Measurements from ENCODE around the gene SCGB3A1. TPM values are rescaled to one million over a fixed set of nuclear protein-coding genes. Genes with fewer than 3 reads are reported as not detected.

Gene SCGB3A1
- total and polyA plus RNA-seq, 2 of the 4 experiments (the other 2 are of a cell fraction) = not detected

- Histone ChIP-seq H2AK5ac (ENCODE audit: low read depth, low read length) (no peak overlapping the region), H3K4me2 (ENCODE audit: low read depth, low read length) (no peak overlapping the region), H3K9me3 (ENCODE audit: control insufficient read depth, insufficient read depth, low read length) (no peaks in the 10 kb centered on the region), H3K27ac (ENCODE audit: insufficient read depth, low read length) (no peak overlapping the region), H3K23ac (ENCODE audit: low read depth, low read length) (no peak overlapping the region), H3K36me3 (ENCODE audit: control insufficient read depth, insufficient read depth, low read length) (no peaks in the 10 kb centered on the region), H3K9ac (ENCODE audit: low read depth, low read length) (no peak overlapping the region), H2AK9ac (replicated peaks; ENCODE audit: low read depth, low read length, poor library complexity) (no peak overlapping the region), H3K4ac (ENCODE audit: low read depth, low read length) (no peak overlapping the region), H3K56ac (ENCODE audit: extremely low read depth, insufficient read depth, low read length) (no peak overlapping the region), H3K79me1 (ENCODE audit: low read depth in 1 of 2, low read length in 2 of 2) (no peaks in the 10 kb centered on the region), H4K8ac (ENCODE audit: low read depth in 2 of 2, low read length in 2 of 2) (no peak overlapping the region), H3K18ac (ENCODE audit: low read depth, low read length) (no peak overlapping the region), H3K4me3 (ENCODE audit: insufficient read depth, low read depth, low read length) (no peak overlapping the region), H4K91ac (ENCODE audit: insufficient read depth, low read depth, low read length) (no peak overlapping the region), H2BK15ac (ENCODE audit: low read depth, low read length) (no peak overlapping the region), H2BK20ac (ENCODE audit: low read depth, low read length) (no peak overlapping the region), H4K20me1 (ENCODE audit: insufficient read depth, low read length) (no peaks in the 10 kb centered on the region), H2BK120ac (ENCODE audit: low read depth, low read length) (no peak overlapping the region), H4K5ac (ENCODE audit: low read depth, low read length) (no peak overlapping the region), H3K4me1 (ENCODE audit: control insufficient read depth, insufficient read depth, low read length) (no peaks in the 10 kb centered on the region), H2AFZ (replicated peaks; ENCODE audit: low read length, poor library complexity) (no peak overlapping the region), H2BK5ac (ENCODE audit: low read depth, low read length, poor library complexity, severe bottlenecking) (no peak overlapping the region), H3K27me3 (ENCODE audit: control insufficient read depth, insufficient read depth, low read length) (peaks cover 11% of the 10 kb centered on the region), H3K14ac (replicated peaks; ENCODE audit: low read depth, low read length) (no peak overlapping the region), H3K9me1 (ENCODE audit: insufficient read depth, low read length) (no peaks in the 10 kb centered on the region)
- ChIA-PET POLR2A (ENCODE audit: unreplicated experiment) (no interaction called here), CTCF (no interaction called here)
- intact Hi-C loops (cut with micrococcal nuclease) = no loop called here
- TF ChIP-seq RAD21 (IDR thresholded peaks at IDR 0.05; ENCODE audit: low read length) (no peak), CEBPB (IDR thresholded peaks at IDR 0.05; ENCODE audit: low read depth, low read length) (no peak), USF2 (IDR thresholded peaks at IDR 0.05; ENCODE audit: low read depth, low read length) (no peak), POLR2A (IDR thresholded peaks at IDR 0.05; ENCODE audit: low read depth, low read length) (no peak), MAFK (IDR thresholded peaks at IDR 0.05; ENCODE audit: low read depth, low read length) (no peak), SMC3 (IDR thresholded peaks at IDR 0.05; ENCODE audit: low read depth, low read length) (no peak), NFE2L2 (IDR thresholded peaks at IDR 0.05; ENCODE audit: low read depth, low read length) (no peak), BHLHE40 (IDR thresholded peaks at IDR 0.05; ENCODE audit: low read depth, low read length) (no peak), MXI1 (IDR thresholded peaks at IDR 0.05; ENCODE audit: borderline replicate concordance, low read depth, low read length) (no peak), CTCF (conservative IDR thresholded peaks at IDR 0.05; ENCODE audit: low read depth, low read length) (no peak), RFX5 (IDR thresholded peaks at IDR 0.05; ENCODE audit: low read depth, low read length) (no peak), MAZ (IDR thresholded peaks at IDR 0.05; ENCODE audit: borderline replicate concordance, low read depth, low read length) (no peak), FOS (IDR thresholded peaks at IDR 0.05; ENCODE audit: low read depth, low read length) (no peak), RCOR1 (IDR thresholded peaks at IDR 0.05; ENCODE audit: insufficient replicate concordance, low read length) (no peak), CHD1 (IDR thresholded peaks at IDR 0.05; ENCODE audit: low read depth, low read length) (no peak), ELK1 (IDR thresholded peaks at IDR 0.05; ENCODE audit: borderline replicate concordance, low read depth, low read length) (no peak)
- in situ Hi-C loops (cut with MboI; ENCODE audit: low sequenced_read_pairs) = no loop called here
- no peak for DNase-seq
- WGBS, 2 experiments (ENCODE audit: extremely low coverage in 2 of 2, insufficient read length in 1 of 2) = 91% methylated on average over 6 of the region's 12 CpGs; no CpG with 5 or more reads in 1 of the 2 experiments
- dilution Hi-C loops (cut with HindIII; ENCODE audit: low sequenced_read_pairs, unreplicated experiment) = no loop called here
- no peak for ATAC-seq (ENCODE audit: low read depth)
- no TSS peak for BruUV-seq (replicated peaks)
Measured at GRCh38 chr5:180596115-180596667, 4.9 kb upstream of the SCGB3A1 start.
